22Rv1 (cell line): ENCODE data around the gene GNG5.

ENCODE experiments used
- CTCF ChIP-seq: fragments of 450-650 bp; IDR thresholded peaks from 2 replicates; pipeline ENCODE4 v1.5.1; 2017; ENCODE audit warnings: mild to moderate bottlenecking
- ZFX ChIP-seq: fragments of 450-650 bp; IDR thresholded peaks from 2 replicates; pipeline ENCODE4 v1.6.1; 2017; ENCODE audit warnings: antibody characterized with exemption, borderline replicate concordance

- TF ChIP-seq CTCF (no peak), ZFX (no peak)
These were observed 4.3 kb upstream of the GNG5 start for GRCh38 chr1:84510668-84511067.
